ENCODE data around the gene CORO2B.

- TF ChIP-seq CTCF (IDR thresholded peaks at IDR 0.05) (no peak), POLR2A (IDR thresholded peaks at IDR 0.05) (no peak)
Measured at GRCh38 chr15:68734881-68735280, 156.1 kb downstream of the CORO2B start.

Data from thyroid gland (tissue), 4 donors.